GM12874 (cell line): ENCODE results near the gene SLC22A12.

ENCODE experiments used
- CTCF ChIP-seq: IDR thresholded peaks from 2 replicates; pipeline ENCODE4 v1.5.1; 2011; ENCODE audit warnings: low read depth, mild to moderate bottlenecking, control low read depth, low read length, moderate library complexity; ENCODE audit not compliant: insufficient read depth

The SLC22A12 gene

GRCh38 chr11:64549969-64550368, 41.1 kb upstream of the SLC22A12 start:
- TF ChIP-seq CTCF: no peak

- peak; percentile 95 for TF ChIP-seq CTCF
Observed at GRCh38 chr11:64553554-64554201, 37.3 kb upstream of the SLC22A12 start.

GRCh38 chr11:64556044-64556720, 34.8 kb upstream of the SLC22A12 start:
- no peak for TF ChIP-seq CTCF

GRCh38 chr11:64556721-64557250, 34.2 kb upstream of the SLC22A12 start:
- TF ChIP-seq CTCF: no peak

DNA sequence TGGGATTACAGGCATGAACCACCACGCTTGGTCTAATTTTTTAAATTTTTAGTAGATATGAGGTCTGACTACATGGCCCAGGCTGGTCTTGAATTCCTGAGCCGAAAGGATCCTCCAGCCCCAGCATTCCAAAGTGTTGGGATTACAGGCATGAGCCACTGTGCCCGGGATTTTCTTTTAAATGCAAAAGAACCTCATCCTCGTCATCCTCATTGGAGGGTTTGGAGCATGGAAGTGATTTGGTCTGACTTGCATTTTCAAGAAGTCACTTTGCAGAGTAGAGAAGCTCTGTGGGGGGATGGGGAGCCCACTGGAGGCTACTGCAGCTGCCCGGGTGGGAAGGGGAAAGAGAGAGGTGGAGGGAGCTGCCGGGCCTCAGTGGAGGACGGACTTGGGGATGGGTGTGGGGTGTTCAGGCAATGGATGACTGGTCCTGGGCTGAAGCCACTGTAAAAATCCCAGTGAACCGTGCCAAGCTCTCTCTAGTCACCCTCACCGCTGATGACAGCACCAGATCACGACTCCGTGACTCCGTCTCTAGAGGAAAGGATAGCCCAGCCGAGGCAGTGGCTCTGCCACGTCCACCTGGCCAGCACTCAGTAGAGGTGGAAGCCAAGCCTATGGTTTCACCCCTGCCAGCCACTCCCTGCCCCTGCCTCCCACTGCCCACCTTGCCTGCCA, 32.8 kb upstream of the SLC22A12 start:
- no peak for TF ChIP-seq CTCF

GRCh38 chr11:64558869-64559268, 32.2 kb upstream of the SLC22A12 start:
- no peak for TF ChIP-seq CTCF
